GM19193 (cell line): ENCODE measurements around the gene CUBN.

Experiments
- POLR2A ChIP-seq: IDR thresholded peaks from 4 replicates; pipeline ENCODE4 v1.6.1; 2011; ENCODE audit not compliant: insufficient read depth, insufficient read length; ENCODE audit errors: extremely low read depth

CUBN gene

DNA sequence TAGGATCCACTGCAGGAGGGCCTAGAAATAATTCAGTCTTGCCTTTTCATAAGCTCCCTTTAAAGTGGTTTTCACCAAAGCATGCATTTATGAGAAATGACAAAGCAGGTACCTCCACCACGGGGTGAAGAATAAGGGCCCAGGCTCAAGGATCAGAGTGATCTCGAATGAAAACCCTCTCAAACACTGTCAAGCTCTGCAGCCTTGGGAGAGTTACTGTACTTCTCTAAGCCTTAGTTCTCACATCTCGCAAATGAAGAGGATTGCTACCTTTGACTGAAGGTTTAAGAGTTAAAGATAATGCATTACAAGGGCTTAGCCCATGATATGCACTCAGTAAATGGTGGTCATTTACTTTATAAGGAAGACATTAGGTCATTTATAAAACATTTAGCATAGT, 81.7 kb downstream of the CUBN start:
- no peak for TF ChIP-seq POLR2A

DNA sequence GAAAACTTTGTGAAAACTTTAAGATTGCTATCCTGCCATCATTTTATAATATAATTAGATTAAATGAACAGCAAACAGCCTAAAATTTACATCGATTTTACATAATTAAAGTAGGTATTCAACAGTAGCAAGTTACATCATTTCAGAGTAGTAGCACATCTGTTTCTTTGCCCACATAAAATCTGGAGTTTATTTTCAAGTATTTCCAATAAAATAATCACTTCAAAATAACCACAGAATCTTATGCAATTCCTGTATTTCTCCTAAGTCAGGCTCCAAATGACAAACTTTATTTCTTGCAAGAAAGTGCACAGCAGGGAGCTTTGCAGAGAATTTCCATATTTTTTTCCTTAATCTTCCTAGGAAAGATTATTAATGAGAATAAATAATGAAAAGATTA, 82.6 kb downstream of the CUBN start:
- no peak for TF ChIP-seq POLR2A

DNA sequence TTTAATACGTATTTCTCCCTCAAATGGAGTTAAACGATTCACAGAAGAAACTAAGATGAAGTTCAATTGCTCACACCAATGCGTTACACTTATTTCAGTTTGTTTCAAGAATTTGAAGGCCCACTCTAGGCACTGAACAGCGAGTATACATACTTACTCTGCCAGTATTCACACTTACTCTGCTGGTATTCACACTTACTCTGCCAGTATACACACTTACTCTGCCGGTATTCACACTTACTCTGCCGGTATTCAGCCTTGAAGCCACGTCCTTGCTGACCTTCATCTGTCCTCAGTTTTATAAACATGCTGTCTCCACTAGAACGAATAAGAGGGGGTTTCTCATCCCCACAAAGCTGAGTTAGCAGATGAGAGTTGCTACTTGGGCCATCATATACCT, 86.0 kb downstream of the CUBN start:
- TF ChIP-seq POLR2A, result no peak

DNA sequence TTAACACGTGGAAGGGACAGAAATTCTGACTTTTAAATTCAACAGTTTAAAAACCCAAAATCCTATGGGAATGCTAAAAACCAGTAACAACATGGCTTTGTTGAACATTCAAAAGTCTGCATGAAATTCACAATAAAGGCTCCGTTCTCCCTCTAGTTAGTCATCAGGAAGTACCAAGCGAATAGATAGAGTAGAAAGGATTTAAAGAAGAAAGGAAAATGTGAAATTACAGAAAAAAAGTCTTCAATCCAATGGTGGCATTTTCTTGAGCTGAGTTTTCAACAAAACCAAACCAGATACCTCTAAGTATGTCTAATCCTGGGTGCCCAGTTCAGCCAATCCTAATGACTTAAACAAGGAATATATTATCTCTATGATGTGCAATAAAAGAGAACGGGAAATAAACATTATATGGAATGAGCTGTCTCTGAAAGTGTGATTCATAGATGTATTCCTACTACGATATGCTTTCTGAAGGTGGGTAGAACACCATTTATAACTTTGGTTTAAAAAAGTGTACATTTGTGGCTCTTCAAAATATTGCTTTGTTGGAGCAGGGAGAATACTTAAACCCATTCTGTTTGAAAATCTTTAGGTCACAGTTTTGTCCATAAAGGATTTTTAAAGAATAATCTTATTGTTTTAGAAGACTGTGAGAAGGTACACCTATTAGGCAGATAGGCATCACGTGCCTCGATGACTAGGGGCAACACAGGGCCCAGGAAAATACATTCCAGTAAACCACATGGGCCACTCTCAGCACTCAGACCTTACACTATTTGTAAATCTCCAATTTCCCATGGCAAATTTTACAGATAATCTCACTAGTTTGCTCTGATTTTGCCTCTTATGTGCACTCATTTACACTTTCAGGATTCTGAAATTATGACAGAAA, 87.7 kb downstream of the CUBN start:
- no peak for TF ChIP-seq POLR2A

DNA sequence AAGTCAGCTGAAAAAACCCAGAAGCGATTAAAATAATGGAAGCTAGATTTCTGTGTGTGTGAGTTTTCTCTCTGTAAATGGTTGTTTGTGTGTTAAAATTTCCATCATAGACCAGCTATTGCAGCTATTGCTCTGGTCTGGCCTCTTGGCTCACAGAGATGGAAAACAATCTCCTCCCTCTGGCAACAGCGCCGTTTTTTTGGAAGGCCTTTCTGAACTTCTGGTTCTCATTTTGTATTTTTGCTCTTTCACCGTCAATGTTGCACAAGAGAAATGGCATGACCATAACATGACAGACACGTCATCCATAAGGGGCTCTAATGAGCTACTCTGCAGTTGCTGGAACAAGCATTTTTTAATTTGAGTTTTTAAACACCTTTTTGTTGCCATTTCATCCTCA, 91.0 kb downstream of the CUBN start:
- no peak for TF ChIP-seq POLR2A

DNA sequence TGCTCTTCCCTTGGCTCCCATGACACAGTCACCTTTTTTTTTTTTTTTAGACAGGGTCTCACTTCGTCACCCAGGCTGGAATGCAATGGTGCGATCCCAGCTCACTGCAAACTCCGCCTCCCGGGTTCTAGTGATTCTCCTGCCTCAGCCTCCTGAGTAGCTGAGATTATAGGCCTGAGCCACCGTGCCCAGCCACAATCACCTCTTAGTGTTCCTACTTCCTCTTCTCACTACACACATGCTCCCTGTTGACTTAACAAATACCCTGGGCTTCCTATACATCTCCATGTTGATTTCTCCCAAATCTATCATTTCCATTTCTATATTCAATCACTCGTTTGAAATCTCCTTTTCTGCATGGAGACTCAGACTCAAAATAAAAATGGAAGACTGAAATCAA, 91.7 kb downstream of the CUBN start:
- TF ChIP-seq POLR2A, result no peak

DNA sequence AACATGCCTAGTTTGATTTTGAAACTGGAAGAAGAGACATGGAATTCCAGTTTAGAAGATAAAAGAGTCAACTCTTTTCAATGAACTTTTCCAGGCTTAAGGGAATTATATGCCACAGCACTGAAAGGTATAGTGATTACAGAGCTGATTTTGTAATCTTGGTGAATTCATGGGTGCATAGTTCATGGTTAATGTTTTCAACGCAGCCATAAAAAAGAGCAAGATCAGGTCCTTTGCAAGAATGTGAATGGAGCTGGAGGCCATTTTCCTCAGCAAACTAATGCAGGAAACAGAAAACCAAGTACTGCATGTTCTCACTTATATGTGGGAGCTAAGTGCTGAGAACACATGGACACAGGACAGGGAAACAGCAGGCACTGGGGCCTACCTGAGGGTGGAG, 94.2 kb downstream of the CUBN start:
- TF ChIP-seq POLR2A, result no peak

DNA sequence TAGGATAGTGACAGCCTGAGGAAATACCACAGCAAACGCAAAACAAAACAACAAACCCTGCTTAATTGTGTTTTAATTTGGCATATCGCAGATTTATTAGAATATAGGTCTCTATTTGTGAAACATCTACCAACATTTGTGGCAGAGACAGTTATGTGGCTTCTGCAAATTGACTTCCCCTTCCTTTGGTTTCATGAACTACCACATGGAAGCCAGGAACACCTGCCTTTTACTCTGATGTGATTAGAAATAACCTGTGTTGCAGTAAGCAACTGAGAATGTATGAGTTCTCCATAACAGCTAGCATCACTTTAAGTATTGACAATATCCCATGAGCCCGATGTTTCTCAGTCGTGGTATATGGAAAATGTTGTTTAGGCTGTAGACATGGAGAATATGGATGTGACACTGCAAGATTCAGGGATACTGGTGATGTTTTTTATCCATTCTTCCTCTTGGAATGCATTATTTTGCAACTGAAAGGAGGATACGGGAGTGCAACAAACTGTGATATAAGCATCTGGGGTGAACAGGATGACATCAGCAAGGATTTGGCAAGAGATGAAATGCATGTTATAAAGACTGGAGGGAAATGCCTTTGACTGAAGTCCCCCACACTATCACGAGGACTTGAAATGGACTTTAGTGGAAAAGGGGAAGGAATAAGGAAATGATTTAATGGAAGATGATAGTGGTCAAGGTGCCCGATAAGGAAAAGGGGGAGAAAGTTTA, 95.9 kb downstream of the CUBN start:
- no peak for TF ChIP-seq POLR2A

DNA sequence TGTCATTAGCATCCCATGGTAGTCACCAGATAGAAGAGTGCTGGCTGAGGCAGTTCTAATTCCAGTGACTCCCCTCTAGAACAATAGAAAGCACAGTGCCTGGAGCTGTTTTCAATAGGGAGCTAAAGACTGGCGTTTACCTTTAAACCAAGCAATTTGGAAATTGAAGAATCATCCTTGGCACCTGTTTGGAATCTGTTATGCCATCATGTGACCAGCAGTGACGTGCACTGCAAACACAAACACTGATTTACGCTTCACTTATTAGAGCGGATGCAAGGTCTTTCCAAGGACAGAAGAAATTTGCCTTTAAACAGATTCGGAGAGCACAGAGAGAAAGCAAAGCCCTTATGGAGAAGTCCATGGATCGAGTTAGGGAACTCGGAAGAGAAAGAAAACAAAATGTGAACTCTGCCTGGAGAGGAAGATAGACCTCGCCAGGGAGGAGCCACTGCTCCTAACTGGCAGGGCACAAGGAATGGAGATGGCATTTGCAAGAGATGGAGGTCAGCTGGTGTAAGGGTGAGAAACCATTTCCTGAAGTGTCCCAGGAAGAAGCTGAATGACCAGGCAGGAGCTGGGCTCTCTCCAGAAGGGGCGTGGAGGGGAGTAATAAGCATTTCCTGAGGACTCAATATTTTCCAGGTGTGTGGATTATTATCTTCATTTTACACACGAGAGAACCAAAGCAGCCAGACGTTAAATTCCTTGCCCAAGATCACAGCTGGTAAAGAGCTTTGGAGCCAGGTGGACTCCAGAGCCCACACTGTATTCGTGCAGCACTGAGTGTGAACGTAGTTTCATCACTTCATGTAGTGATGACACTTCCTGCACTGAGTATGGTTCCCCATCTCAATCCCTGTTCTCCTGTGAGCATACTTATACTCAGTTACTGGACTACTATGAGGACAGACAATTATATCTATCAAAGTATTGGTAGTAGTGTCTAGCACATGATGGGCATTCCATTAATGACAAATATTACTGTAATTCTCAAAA, 97.7 kb downstream of the CUBN start:
- no peak for TF ChIP-seq POLR2A

DNA sequence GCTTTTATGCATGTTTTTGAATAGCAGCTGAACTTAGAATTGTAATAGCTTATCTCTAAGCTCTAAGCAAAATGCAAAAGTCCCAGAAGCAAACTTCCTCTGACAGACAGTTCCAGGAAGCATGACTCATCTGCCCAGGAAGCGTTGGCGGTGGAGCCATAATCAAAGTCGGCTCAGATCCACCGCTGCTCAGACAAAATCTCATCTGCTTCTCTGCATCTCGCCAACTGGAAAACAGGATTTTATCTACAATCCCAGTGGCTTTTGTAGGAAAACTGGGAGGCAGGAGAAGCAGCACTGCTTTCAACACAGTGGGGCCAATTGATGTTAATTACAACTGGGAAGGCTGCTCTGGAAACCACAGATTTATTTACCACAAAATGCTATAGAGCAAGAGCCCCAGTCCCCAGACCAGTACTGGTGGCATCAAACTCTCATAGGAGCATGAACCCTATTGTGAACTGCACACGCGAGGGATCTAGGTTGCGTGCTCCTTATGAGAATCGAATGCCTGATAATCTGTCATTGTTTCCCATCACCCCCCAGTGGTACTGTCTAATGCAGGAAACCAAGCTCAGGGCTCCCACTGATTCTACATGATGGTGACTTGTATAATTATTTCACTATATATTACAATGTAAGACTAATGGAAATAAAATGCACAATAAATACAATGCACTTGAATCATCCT, 99.9 kb downstream of the CUBN start:
- no peak for TF ChIP-seq POLR2A

DNA sequence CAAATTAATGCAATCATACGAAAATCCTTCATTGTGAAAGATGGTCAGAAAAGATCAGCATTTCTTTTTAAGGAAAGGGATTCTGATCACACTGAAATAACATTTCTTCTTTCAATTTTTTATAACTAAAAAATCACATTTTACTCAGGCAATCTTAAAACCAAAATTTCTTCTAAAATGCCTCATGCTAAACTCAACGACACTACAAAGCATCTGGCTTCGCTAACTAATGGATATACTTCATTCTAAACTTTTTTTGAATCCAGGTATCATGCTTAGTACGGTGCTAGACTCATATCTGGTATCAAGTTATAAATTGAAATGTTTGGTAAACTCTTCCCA, 100.4 kb downstream of the CUBN start:
- TF ChIP-seq POLR2A, result no peak

DNA sequence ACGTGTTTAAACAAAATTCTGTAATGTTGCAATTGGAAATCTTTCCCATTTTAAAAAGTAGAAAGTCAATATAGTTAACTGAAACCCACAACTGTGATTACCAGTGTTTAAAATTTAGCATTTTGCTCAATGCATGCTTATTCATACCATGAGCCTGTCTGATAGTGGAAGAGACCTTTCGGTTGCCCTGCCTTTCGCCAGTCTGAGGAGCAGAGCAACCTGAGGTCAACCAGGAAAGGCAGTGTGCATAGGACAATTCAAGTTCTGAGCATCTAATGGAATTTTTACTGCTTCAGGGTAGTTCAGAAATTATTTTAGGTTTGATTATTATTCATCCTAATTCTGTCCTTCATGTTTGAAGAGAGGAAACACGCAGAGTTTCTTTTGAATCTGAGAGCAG, 100.8 kb downstream of the CUBN start:
- TF ChIP-seq POLR2A, result no peak

DNA sequence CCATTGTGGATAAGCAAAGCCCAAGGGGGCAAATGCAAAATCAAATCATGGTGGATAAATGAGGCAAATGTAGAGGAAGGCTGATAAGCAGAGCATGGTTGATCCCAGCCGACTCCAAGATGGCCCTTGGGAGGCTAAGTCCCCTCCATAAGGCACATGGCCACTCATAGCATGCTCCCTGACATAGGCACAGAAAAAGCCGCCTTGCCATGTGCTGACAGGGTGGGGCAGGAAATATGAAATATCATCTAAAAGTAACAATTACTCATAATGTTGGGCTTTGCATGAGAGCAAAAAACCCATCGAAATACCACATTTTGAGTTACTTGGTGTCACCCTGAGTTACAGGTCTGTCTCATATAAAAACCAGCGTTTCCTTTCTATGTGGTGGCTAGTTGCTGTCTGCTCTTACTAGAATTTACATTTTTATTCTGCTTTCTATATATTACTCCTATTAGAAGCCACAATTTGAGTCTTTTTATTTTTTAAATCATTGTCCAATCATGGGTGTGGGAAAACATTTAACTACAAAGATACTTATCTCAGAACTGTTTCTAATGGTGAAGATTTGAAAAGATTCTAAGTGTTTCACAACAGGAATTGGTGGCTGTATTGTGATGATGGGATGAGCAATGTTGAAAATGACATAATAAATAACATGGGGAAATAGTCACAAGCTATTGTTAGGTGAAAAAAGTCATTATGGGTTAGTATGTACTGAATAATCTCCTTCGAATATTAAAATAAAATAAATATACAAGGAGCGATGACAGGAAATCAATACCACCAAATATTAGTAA, 102.7 kb downstream of the CUBN start:
- TF ChIP-seq POLR2A, result no peak
